ENCODE measurements around the gene MTCL3.

Gene MTCL3

GRCh38 chr6:127452803-127453202, 66.3 kb downstream of the MTCL3 start:
- Histone ChIP-seq H3K4me1 (peaks cover 17% of the 10 kb centered on the region), H3K4me3 (no peak overlapping the region), H3K9me3 (no peaks in the 10 kb centered on the region), H3K36me3 (no peaks in the 10 kb centered on the region), H3K27me3 (no peaks in the 10 kb centered on the region), H3K27ac (no peak overlapping the region)
- DNase-seq (ENCODE audit: low spot score in 2 of 2): no peak
- TF ChIP-seq POLR2AphosphoS5 (IDR thresholded peaks at IDR 0.05) (no peak), POLR2A (IDR thresholded peaks at IDR 0.05) (no peak), CTCF (IDR thresholded peaks at IDR 0.05) (no peak), EP300 (IDR thresholded peaks at IDR 0.05) (no peak)

- Histone ChIP-seq H3K4me1 (peaks cover 6% of the 10 kb centered on the region), H3K27ac (no peak overlapping the region), H3K36me3 (peaks cover 3% of the 10 kb centered on the region), H3K27me3 (no peaks in the 10 kb centered on the region), H3K9me3 (no peaks in the 10 kb centered on the region), H3K4me3 (no peak overlapping the region)
- whole genome bisulfite sequencing: 92% methylated on average over 3 of the region's 3 CpGs
- no peak for TF ChIP-seq POLR2A (IDR thresholded peaks at IDR 0.05)
- no peak for TF ChIP-seq POLR2AphosphoS5 (IDR thresholded peaks at IDR 0.05)
- no peak for TF ChIP-seq EP300 (IDR thresholded peaks at IDR 0.05)
- TF ChIP-seq CTCF (IDR thresholded peaks at IDR 0.05): no peak
- DNase-seq (ENCODE audit: low spot score in 2 of 2): no peak
Observed at GRCh38 chr6:127451388-127451787, 67.7 kb downstream of the MTCL3 start.

GRCh38 chr6:127447780-127448179, 71.4 kb downstream of the MTCL3 start:
- H3K36me3 ChIP-seq: peaks cover 3% of the 10 kb centered on the region
- DNase-seq (ENCODE audit: low spot score in 2 of 2): no peak
- H3K4me3 ChIP-seq: no peak overlapping the region
- no peaks in the 10 kb centered on the region for H3K4me1 ChIP-seq
- no peak overlapping the region for H3K27ac ChIP-seq
- no peaks in the 10 kb centered on the region for H3K27me3 ChIP-seq
- TF ChIP-seq CTCF (IDR thresholded peaks at IDR 0.05): no peak
- no peak for TF ChIP-seq EP300 (IDR thresholded peaks at IDR 0.05)
- no peak for TF ChIP-seq POLR2AphosphoS5 (IDR thresholded peaks at IDR 0.05)
- no peak for TF ChIP-seq POLR2A (IDR thresholded peaks at IDR 0.05)
- H3K9me3 ChIP-seq: no peaks in the 10 kb centered on the region

GRCh38 chr6:127446356-127446755, 72.8 kb downstream of the MTCL3 start:
- no peak overlapping the region for H3K27ac ChIP-seq
- peaks cover 3% of the 10 kb centered on the region for H3K36me3 ChIP-seq
- TF ChIP-seq CTCF (IDR thresholded peaks at IDR 0.05): no peak
- no peak for TF ChIP-seq POLR2A (IDR thresholded peaks at IDR 0.05)
- no peak for TF ChIP-seq EP300 (IDR thresholded peaks at IDR 0.05)
- no peak for TF ChIP-seq POLR2AphosphoS5 (IDR thresholded peaks at IDR 0.05)
- 88% methylated on average over 7 of the region's 7 CpGs for WGBS
- H3K9me3 ChIP-seq: no peaks in the 10 kb centered on the region
- H3K4me1 ChIP-seq: no peaks in the 10 kb centered on the region
- no peak for DNase-seq (ENCODE audit: low spot score in 2 of 2)
- no peaks in the 10 kb centered on the region for H3K27me3 ChIP-seq
- no peak overlapping the region for H3K4me3 ChIP-seq

GRCh38 chr6:127441881-127442280, 77.3 kb downstream of the MTCL3 start:
- 80% methylated on average over 1 of the region's 1 CpG for WGBS

More at GRCh38 chr6:127441881-127442280, 77.3 kb downstream of the MTCL3 start:
- Histone ChIP-seq H3K9me3 (no peaks in the 10 kb centered on the region), H3K4me3 (no peak overlapping the region), H3K36me3 (no peaks in the 10 kb centered on the region), H3K27ac (no peak overlapping the region), H3K4me1 (no peaks in the 10 kb centered on the region), H3K27me3 (no peaks in the 10 kb centered on the region)
- TF ChIP-seq EP300 (IDR thresholded peaks at IDR 0.05): no peak
- TF ChIP-seq CTCF (IDR thresholded peaks at IDR 0.05): no peak
- TF ChIP-seq POLR2A (IDR thresholded peaks at IDR 0.05): no peak
- no peak for TF ChIP-seq POLR2AphosphoS5 (IDR thresholded peaks at IDR 0.05)
- DNase-seq (ENCODE audit: low spot score in 2 of 2): no peak

All from suprapubic skin (tissue), 4 donors.